ENCODE results near the gene E2F7.

The E2F7 gene

GRCh38 chr12:77089686-77090220 is 24.4 kb upstream of the E2F7 start:
- Histone ChIP-seq H3K4me1 (ENCODE audit: control insufficient read depth in 1 of 2, insufficient read depth in 1 of 2, low read depth in 1 of 2, low read length in 1 of 2) (no peaks in the 10 kb centered on the region), H3K4me3 (ENCODE audit: low read depth in 1 of 2, low read length in 1 of 2) (no peak overlapping the region), H3K9me3 (no peaks in the 10 kb centered on the region), H3K36me3 (no peaks in the 10 kb centered on the region), H3K27me3 (no peaks in the 10 kb centered on the region), H3K27ac (no peak overlapping the region)
- no peak for TF ChIP-seq CTCF (IDR thresholded peaks at IDR 0.05)

- Histone ChIP-seq H3K4me3 (ENCODE audit: low read depth in 1 of 2, low read length in 1 of 2) (no peak overlapping the region), H3K4me1 (ENCODE audit: control insufficient read depth in 1 of 2, insufficient read depth in 1 of 2, low read depth in 1 of 2, low read length in 1 of 2) (no peaks in the 10 kb centered on the region), H3K9me3 (no peaks in the 10 kb centered on the region), H3K27ac (no peak overlapping the region), H3K36me3 (no peaks in the 10 kb centered on the region), H3K27me3 (no peaks in the 10 kb centered on the region)
- no peak for TF ChIP-seq CTCF (IDR thresholded peaks at IDR 0.05)
Measured at GRCh38 chr12:77087427-77087826, 22.1 kb upstream of the E2F7 start.

GRCh38 chr12:77082021-77082420 is 16.7 kb upstream of the E2F7 start:
- Histone ChIP-seq H3K4me3 (ENCODE audit: low read depth in 1 of 2, low read length in 1 of 2) (no peak overlapping the region), H3K4me1 (ENCODE audit: control insufficient read depth in 1 of 2, insufficient read depth in 1 of 2, low read depth in 1 of 2, low read length in 1 of 2) (no peaks in the 10 kb centered on the region), H3K27me3 (no peaks in the 10 kb centered on the region), H3K9me3 (no peaks in the 10 kb centered on the region), H3K36me3 (no peaks in the 10 kb centered on the region), H3K27ac (no peak overlapping the region)
- no peak for TF ChIP-seq CTCF (IDR thresholded peaks at IDR 0.05)

GRCh38 chr12:77079631-77080030 is 14.3 kb upstream of the E2F7 start:
- Histone ChIP-seq H3K36me3 (no peaks in the 10 kb centered on the region), H3K4me1 (ENCODE audit: control insufficient read depth in 1 of 2, insufficient read depth in 1 of 2, low read depth in 1 of 2, low read length in 1 of 2) (no peaks in the 10 kb centered on the region), H3K9me3 (no peaks in the 10 kb centered on the region), H3K4me3 (ENCODE audit: low read depth in 1 of 2, low read length in 1 of 2) (no peak overlapping the region), H3K27me3 (no peaks in the 10 kb centered on the region), H3K27ac (no peak overlapping the region)
- TF ChIP-seq CTCF (IDR thresholded peaks at IDR 0.05), result no peak

GRCh38 chr12:77078231-77078630 is 12.9 kb upstream of the E2F7 start:
- no peak overlapping the region for H3K27ac ChIP-seq
- H3K36me3 ChIP-seq, result no peaks in the 10 kb centered on the region

More at GRCh38 chr12:77078231-77078630, 12.9 kb upstream of the E2F7 start:
- Histone ChIP-seq H3K9me3 (no peaks in the 10 kb centered on the region), H3K4me1 (ENCODE audit: control insufficient read depth in 1 of 2, insufficient read depth in 1 of 2, low read depth in 1 of 2, low read length in 1 of 2) (no peaks in the 10 kb centered on the region), H3K4me3 (ENCODE audit: low read depth in 1 of 2, low read length in 1 of 2) (no peak overlapping the region), H3K27me3 (no peaks in the 10 kb centered on the region)
- no peak for TF ChIP-seq CTCF (IDR thresholded peaks at IDR 0.05)

All from neutrophil (primary cell).